HepG2 (cell line): ENCODE measurements around the gene IQCE. TPM values are rescaled to one million over a fixed set of nuclear protein-coding genes. Genes with fewer than 3 reads are reported as not detected.
A peak's percentile ranks its signal among the peaks of the same experiment; 100 is the strongest.

Experiments
- DPF2 ChIP-seq: sonication (generic); formaldehyde crosslinking; IDR thresholded peaks from 2 replicates; pipeline ENCODE4 v1.4.0; 2020; ENCODE audit warnings: mild to moderate bottlenecking, low read depth, missing genetic modification reagents, borderline replicate concordance
- ETS1 ChIP-seq: sonication (generic); formaldehyde crosslinking; IDR thresholded peaks from 2 replicates; pipeline ENCODE4 v1.4.0; 2020; ENCODE audit warnings: missing genetic modification reagents
- HIC2 ChIP-seq: sonication (generic); formaldehyde crosslinking; IDR thresholded peaks from 2 replicates; pipeline ENCODE4 v1.9.0; 2022; ENCODE audit warnings: low read depth, missing genetic modification reagents
- JDP2 ChIP-seq: sonication (generic); formaldehyde crosslinking; IDR thresholded peaks from 2 replicates; pipeline ENCODE4 v1.8.1; 2022; ENCODE audit warnings: missing genetic modification reagents, borderline replicate concordance
- KLF6 ChIP-seq: IDR thresholded peaks from 2 replicates; pipeline ENCODE4 v1.8.0; 2016; ENCODE audit warnings: missing biosample characterization, missing genetic modification reagents
- MTF2 ChIP-seq: sonication (generic); formaldehyde crosslinking; IDR thresholded peaks from 2 replicates; pipeline ENCODE4 v1.5.0; 2020; ENCODE audit warnings: missing genetic modification reagents, borderline replicate concordance
- SRSF1 ChIP-seq: fragments of 200-400 bp; formaldehyde crosslinking; optimal IDR thresholded peaks from 2 replicates; pipeline ENCODE3; 2017; ENCODE audit warnings: mild to moderate bottlenecking, low read depth, low read length, moderate library complexity
- TRAFD1 ChIP-seq: sonication (generic); formaldehyde crosslinking; IDR thresholded peaks from 2 replicates; pipeline ENCODE4 v1.5.1; 2020; ENCODE audit warnings: missing genetic modification reagents, mild to moderate bottlenecking, borderline replicate concordance
- ZFX ChIP-seq: sonication (generic); formaldehyde crosslinking; IDR thresholded peaks from 2 replicates; pipeline ENCODE4 v1.4.0; 2020; ENCODE audit warnings: mild to moderate bottlenecking, low read depth, missing genetic modification reagents, moderate library complexity
- ZGPAT ChIP-seq: IDR thresholded peaks from 2 replicates; pipeline ENCODE4 v1.6.1; 2016; ENCODE audit warnings: mild to moderate bottlenecking
- ZKSCAN1 ChIP-seq: fragments of 150-350 bp; IDR thresholded peaks from 2 replicates; pipeline ENCODE4 v1.6.1; 2014; ENCODE audit warnings: low read length
- ZNF33B ChIP-seq: sonication (generic); formaldehyde crosslinking; IDR thresholded peaks from 2 replicates; pipeline ENCODE4 v1.5.1; 2020; ENCODE audit warnings: mild to moderate bottlenecking, missing genetic modification reagents
- ZNF382 ChIP-seq: sonication (generic); formaldehyde crosslinking; IDR thresholded peaks from 2 replicates; pipeline ENCODE4 v1.5.0; 2020; ENCODE audit warnings: missing genetic modification reagents, mild to moderate bottlenecking, borderline replicate concordance
- ZNF441 ChIP-seq: sonication (generic); formaldehyde crosslinking; IDR thresholded peaks from 2 replicates; pipeline ENCODE4 v1.7.0; 2021; ENCODE audit warnings: missing genetic modification reagents, borderline replicate concordance
- ZNF543 ChIP-seq: sonication (generic); formaldehyde crosslinking; IDR thresholded peaks from 2 replicates; pipeline ENCODE4 v1.4.0; 2020; ENCODE audit warnings: mild to moderate bottlenecking, missing genetic modification reagents
- ZNF580 ChIP-seq: IDR thresholded peaks from 2 replicates; pipeline ENCODE4 v1.6.1; 2016; ENCODE audit warnings: low read depth, borderline replicate concordance
- ZNF709 ChIP-seq: sonication (generic); formaldehyde crosslinking; IDR thresholded peaks from 2 replicates; pipeline ENCODE4 v1.5.0; 2020; ENCODE audit warnings: mild to moderate bottlenecking, missing genetic modification reagents
- ZZZ3 ChIP-seq: sonication (generic); formaldehyde crosslinking; IDR thresholded peaks from 2 replicates; pipeline ENCODE4 v1.4.0; 2020; ENCODE audit warnings: missing genetic modification reagents, mild to moderate bottlenecking, borderline replicate concordance
- polyA plus RNA-seq, 8 experiments: library from polyadenylated mRNA; depleted of rRNA in 3 of 8; stranded (reverse) in 7 of 8; unstranded in 1 of 8; fragments of >200 nt; fragmentation: Illumina TruSeq in 4 of 8; extraction: Trizol in 4 of 8; gene quantifications; 2 replicates each; pipeline versions ENCODE4 v1.2.1 to v1.2.3, GENCODE V29; 2011 to 2016; ENCODE audit warnings: low read depth in 4 of 8, missing spikeins in 1 of 8, mixed read lengths in 1 of 8; ENCODE audit not compliant: insufficient read depth in 1 of 8
- total RNA-seq, 5 experiments: library from RNA; depleted of rRNA; stranded (reverse); fragments of >200 nt; fragmentation: Illumina TruSeq; extraction: Trizol; gene quantifications; 2 replicates each; pipeline ENCODE4 v1.2.3, GENCODE V29; 2016; ENCODE audit warnings: low read depth in 1 of 5

IQCE gene
- total and polyA plus RNA-seq, 2 of the 13 experiments (the other 11 are each of a cell fraction or from before 2014, with no cell fraction given), result 1.5 to 2.5 TPM

- peak; percentile 89 for TF ChIP-seq ZGPAT (CRISPR knock-in tag)
- TF ChIP-seq ZZZ3 (CRISPR knock-in tag), result no peak
- TF ChIP-seq ZNF33B (CRISPR knock-in tag), result peak; percentile 15; the same call in 1 of the 2 replicates
- TF ChIP-seq TRAFD1 (CRISPR knock-in tag), result 0 out of 2 replicates have a peak, but pooled peaks have one; percentile 27
- TF ChIP-seq ZNF543 (CRISPR knock-in tag), result peak; percentile 84
- TF ChIP-seq SRSF1, result peak; percentile 70
- peak; percentile 48; the same call in 1 of the 2 replicates for TF ChIP-seq JDP2 (CRISPR knock-in tag)
- no peak for TF ChIP-seq MTF2
- 0 out of 2 replicates have a peak, but pooled peaks have one; percentile 53 for TF ChIP-seq ZNF709 (CRISPR knock-in tag)
- TF ChIP-seq ZNF580 (CRISPR knock-in tag), result peak; percentile 21; the same call in 1 of the 2 replicates
- TF ChIP-seq KLF6 (CRISPR knock-in tag), result peak; percentile 52; the same call in 1 of the 2 replicates
- TF ChIP-seq ZNF441 (CRISPR knock-in tag), result peak; percentile 75
- no peak for TF ChIP-seq ETS1
- TF ChIP-seq ZNF382 (CRISPR knock-in tag), result no peak
- TF ChIP-seq HIC2 (CRISPR knock-in tag), result peak; percentile 96
- TF ChIP-seq ZKSCAN1, result no peak
- peak; percentile 90 for TF ChIP-seq ZFX (CRISPR knock-in tag)
- peak; percentile 93 for TF ChIP-seq DPF2 (CRISPR knock-in tag)
Observed at GRCh38 chr7:2622869-2623697, 64.3 kb downstream of the IQCE start (continued).
